ENCODE measurements around the gene ATG14. TPM values are rescaled to one million over a fixed set of nuclear protein-coding genes. Genes with fewer than 3 reads are reported as not detected.

Gene ATG14
- total and polyA plus RNA-seq, 2 of the 8 experiments (the other 6 are each of a cell fraction or from before 2014, with no cell fraction given) = 4.9 to 10.8 TPM

DNA sequence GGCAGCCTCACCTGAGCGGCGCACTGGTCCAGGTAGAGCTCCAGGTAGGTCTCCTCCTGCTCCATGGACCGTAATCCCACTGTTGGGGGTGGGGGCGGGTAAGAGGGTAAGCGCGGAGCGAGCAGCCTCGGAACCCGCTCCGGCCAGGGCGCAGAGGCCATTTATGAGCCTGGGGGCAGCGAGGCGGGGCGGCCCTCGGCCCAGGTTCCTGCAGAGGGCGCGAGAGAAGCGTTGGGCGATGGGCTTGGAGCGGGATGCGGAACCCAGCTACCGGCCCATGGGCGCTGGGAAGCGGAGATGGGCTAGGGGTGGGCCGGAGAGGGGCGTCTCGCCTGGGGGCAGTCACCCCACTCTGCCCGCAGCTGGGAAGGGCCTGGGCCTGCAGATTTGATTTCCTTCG is 28.8 kb upstream of the ATG14 start, which contains the start of gene TBPL2 (continued):
- TF ChIP-seq YY1 (IDR thresholded peaks at IDR 0.05; ENCODE audit: low read depth, low read length) = peak; percentile 80
- TF ChIP-seq, protein P1, sequence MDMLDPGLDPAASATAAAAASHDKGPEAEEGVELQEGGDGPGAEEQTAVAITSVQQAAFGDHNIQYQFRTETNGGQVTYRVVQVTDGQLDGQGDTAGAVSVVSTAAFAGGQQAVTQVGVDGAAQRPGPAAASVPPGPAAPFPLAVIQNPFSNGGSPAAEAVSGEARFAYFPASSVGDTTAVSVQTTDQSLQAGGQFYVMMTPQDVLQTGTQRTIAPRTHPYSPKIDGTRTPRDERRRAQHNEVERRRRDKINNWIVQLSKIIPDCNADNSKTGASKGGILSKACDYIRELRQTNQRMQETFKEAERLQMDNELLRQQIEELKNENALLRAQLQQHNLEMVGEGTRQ (IDR thresholded peaks at IDR 0.05; ENCODE audit: low read length) = peak; percentile 34; the same call in 1 of the 2 replicates
- TF ChIP-seq POU5F1 (IDR thresholded peaks at IDR 0.05; ENCODE audit: low read depth, low read length) = no peak
- TF ChIP-seq TAF1 (IDR thresholded peaks at IDR 0.05; ENCODE audit: low read depth, low read length) = peak; percentile 59
- no peak for TF ChIP-seq NANOG (IDR thresholded peaks at IDR 0.05; ENCODE audit: insufficient read depth, low read depth, low read length, poor library complexity, severe bottlenecking)
- TF ChIP-seq JUND (IDR thresholded peaks at IDR 0.05; ENCODE audit: low read length) = no peak
- peak; percentile 47 for TF ChIP-seq KDM4A (IDR thresholded peaks at IDR 0.05; ENCODE audit: low read depth, low read length, severe bottlenecking)

Data from H1 (cell line).